HepG2 (cell line): Measurements from ENCODE around the gene ZNF367.

Source experiments
- ATF2 ChIP-seq: sonication (generic); formaldehyde crosslinking; IDR thresholded peaks from 2 replicates; pipeline ENCODE4 v1.4.0; 2020; ENCODE audit warnings: missing genetic modification reagents
- CBX1 ChIP-seq: IDR thresholded peaks from one replicate; pipeline ENCODE4 v1.6.1; 2016; ENCODE audit warnings: antibody characterized with exemption, low read depth
- CREB1 ChIP-seq, 2 experiments: fragments of 450-650 bp in 1 of 2; IDR thresholded peaks; 2 replicates each; pipeline ENCODE4 v1.6.1; 2016 to 2017; ENCODE audit warnings: control low read depth in 1 of 2, mild to moderate bottlenecking in 1 of 2, missing compliant biosample characterization in 1 of 2, missing genetic modification characterization in 1 of 2
- HDAC1 ChIP-seq: sonication (generic); formaldehyde crosslinking; IDR thresholded peaks from 2 replicates; pipeline ENCODE4 v1.5.1; 2020; ENCODE audit warnings: mild to moderate bottlenecking, missing genetic modification reagents
- HNF4G ChIP-seq, 2 experiments: sonication (generic) in 1 of 2; formaldehyde crosslinking in 1 of 2; IDR thresholded peaks; 2 replicates each; pipeline versions ENCODE4 v1.4.0 to v1.6.1; 2011 to 2020; ENCODE audit warnings: borderline replicate concordance in 2 of 2, low read depth in 2 of 2, mild to moderate bottlenecking in 2 of 2, low read length in 1 of 2, missing genetic modification reagents in 1 of 2, moderate library complexity in 1 of 2
- HOXA9 ChIP-seq: sonication (generic); formaldehyde crosslinking; IDR thresholded peaks from 2 replicates; pipeline ENCODE4 v1.8.1; 2022; ENCODE audit warnings: missing genetic modification reagents, mild to moderate bottlenecking, moderate library complexity, borderline replicate concordance
- RAD21 ChIP-seq: fragments of 450-650 bp; formaldehyde crosslinking; IDR thresholded peaks from 2 replicates; pipeline ENCODE4 v1.5.0; 2020; ENCODE audit warnings: mild to moderate bottlenecking
- SRSF9 ChIP-seq: fragments of 200-400 bp; formaldehyde crosslinking; IDR thresholded peaks from 2 replicates; pipeline ENCODE4 v1.6.1; 2018; ENCODE audit warnings: borderline replicate concordance, mild to moderate bottlenecking, low read depth, low read length; ENCODE audit not compliant: insufficient read depth, poor library complexity, severe bottlenecking
- ZBTB26 ChIP-seq: IDR thresholded peaks from 2 replicates; pipeline ENCODE4 v1.6.1; 2016; ENCODE audit warnings: missing compliant biosample characterization, missing genetic modification reagents, borderline replicate concordance
- ZNF512 ChIP-seq: sonication (generic); formaldehyde crosslinking; IDR thresholded peaks from 2 replicates; pipeline ENCODE4 v1.4.0; 2020; ENCODE audit warnings: mild to moderate bottlenecking, missing genetic modification reagents
- ZSCAN30 ChIP-seq: sonication (generic); formaldehyde crosslinking; IDR thresholded peaks from 2 replicates; pipeline ENCODE4 v1.5.0; 2020; ENCODE audit warnings: mild to moderate bottlenecking, missing genetic modification reagents

GRCh38 chr9:96394832-96395496, 23.2 kb downstream of the ZNF367 start:
- no peak for TF ChIP-seq ATF2 (CRISPR knock-in tag)
- TF ChIP-seq HDAC1 = no peak
- TF ChIP-seq CREB1 (IDR thresholded peaks at IDR 0.05) = no peak
- TF ChIP-seq CREB1 (CRISPR knock-in tag; IDR thresholded peaks at IDR 0.05) = no peak
- no peak for TF ChIP-seq ZBTB26
- no peak for TF ChIP-seq CBX1
- no peak for TF ChIP-seq ZNF512 (CRISPR knock-in tag)
- no peak for TF ChIP-seq SRSF9
- TF ChIP-seq RAD21 (CRISPR knock-in tag) = no peak
- TF ChIP-seq ZSCAN30 (CRISPR knock-in tag) = no peak
- TF ChIP-seq HOXA9 (CRISPR knock-in tag) = no peak
- TF ChIP-seq HNF4G (IDR thresholded peaks at IDR 0.05; ENCODE audit: borderline replicate concordance, low read depth, low read length) = no peak
- no peak for TF ChIP-seq HNF4G (CRISPR knock-in tag; IDR thresholded peaks at IDR 0.05; ENCODE audit: borderline replicate concordance, low read depth)
